ENCODE data around the gene SFRP2.

Gene SFRP2

DNA sequence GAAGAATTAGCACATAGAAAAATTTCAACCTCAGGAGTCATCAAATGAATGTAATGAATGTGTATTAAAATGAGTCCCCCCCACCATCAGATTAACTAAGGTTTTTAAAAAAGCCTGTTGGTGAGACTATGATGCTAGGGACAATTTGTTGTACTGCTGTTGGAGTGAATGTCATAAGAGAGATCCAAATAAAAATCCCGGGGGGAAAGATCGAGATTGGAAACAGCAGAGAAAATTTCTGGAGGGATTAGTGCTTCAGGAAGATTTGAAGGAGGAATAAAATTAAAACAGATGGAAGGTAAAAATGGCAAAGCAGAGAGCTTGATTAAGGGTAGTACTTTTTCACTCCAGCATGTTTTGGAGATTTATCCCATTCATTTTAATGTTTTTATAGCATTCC lies 25.9 kb upstream of the SFRP2 start:
- TF ChIP-seq, protein P1, sequence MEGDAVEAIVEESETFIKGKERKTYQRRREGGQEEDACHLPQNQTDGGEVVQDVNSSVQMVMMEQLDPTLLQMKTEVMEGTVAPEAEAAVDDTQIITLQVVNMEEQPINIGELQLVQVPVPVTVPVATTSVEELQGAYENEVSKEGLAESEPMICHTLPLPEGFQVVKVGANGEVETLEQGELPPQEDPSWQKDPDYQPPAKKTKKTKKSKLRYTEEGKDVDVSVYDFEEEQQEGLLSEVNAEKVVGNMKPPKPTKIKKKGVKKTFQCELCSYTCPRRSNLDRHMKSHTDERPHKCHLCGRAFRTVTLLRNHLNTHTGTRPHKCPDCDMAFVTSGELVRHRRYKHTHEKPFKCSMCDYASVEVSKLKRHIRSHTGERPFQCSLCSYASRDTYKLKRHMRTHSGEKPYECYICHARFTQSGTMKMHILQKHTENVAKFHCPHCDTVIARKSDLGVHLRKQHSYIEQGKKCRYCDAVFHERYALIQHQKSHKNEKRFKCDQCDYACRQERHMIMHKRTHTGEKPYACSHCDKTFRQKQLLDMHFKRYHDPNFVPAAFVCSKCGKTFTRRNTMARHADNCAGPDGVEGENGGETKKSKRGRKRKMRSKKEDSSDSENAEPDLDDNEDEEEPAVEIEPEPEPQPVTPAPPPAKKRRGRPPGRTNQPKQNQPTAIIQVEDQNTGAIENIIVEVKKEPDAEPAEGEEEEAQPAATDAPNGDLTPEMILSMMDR (conservative IDR thresholded peaks at IDR 0.05; ENCODE audit: low read length) = no peak
- no peak overlapping the region for H3K4me3 ChIP-seq (ENCODE audit: low read length)
- no peak for DNase-seq (ENCODE audit: low read depth)

- H3K4me3 ChIP-seq (ENCODE audit: low read length) = no peak overlapping the region
- TF ChIP-seq, protein P1 (conservative IDR thresholded peaks at IDR 0.05; ENCODE audit: low read length) = no peak
- no peak for DNase-seq (ENCODE audit: low read depth)
Observed at GRCh38 chr4:153809916-153810810, 21.3 kb upstream of the SFRP2 start.

DNA sequence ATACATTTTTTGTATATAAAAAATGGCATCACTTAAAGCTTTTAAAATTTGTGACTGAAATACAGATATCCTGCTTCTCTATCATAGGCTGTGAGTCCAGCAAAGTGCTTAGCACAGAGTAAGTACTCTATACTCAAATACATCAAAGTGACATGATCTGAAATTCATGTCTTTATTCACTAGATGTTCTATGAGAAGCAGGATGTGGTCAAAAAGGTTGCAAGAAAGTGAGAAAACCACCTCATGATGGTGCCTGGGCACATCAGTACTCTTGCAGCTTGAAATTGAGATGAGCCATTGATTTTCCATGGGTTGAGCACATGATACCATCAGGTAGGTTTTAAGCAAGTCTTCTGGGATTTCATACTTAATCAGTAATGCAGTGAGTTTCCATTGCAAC lies 20.4 kb upstream of the SFRP2 start:
- DNase-seq (ENCODE audit: low read depth) = no peak
- H3K4me3 ChIP-seq (ENCODE audit: low read length) = no peak overlapping the region
- TF ChIP-seq, protein P1 (conservative IDR thresholded peaks at IDR 0.05; ENCODE audit: low read length) = no peak

DNA sequence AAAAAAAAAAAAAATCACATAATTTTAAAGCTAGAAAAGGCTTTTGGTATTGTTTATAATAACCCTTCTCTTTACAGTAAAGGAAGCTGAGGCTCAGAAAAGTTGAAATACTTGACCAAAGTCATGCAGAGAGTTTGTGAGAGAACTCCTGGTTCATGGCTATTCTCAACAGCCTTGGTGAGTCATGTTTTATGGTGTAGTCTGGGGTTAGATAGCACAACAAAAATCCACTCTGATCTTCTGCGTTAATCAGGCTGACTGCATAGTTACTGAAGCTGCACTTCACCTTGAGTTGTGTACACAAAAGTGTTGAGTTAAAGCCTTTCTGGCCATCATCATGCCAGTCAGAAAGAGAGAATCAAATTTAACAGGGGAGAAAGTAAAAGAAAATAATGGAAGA lies 19.3 kb upstream of the SFRP2 start:
- TF ChIP-seq, protein P1 (conservative IDR thresholded peaks at IDR 0.05; ENCODE audit: low read length) = no peak
- DNase-seq (ENCODE audit: low read depth) = no peak
- no peak overlapping the region for H3K4me3 ChIP-seq (ENCODE audit: low read length)

GRCh38 chr4:153806073-153806472 lies 17.2 kb upstream of the SFRP2 start:
- TF ChIP-seq, protein P1 (conservative IDR thresholded peaks at IDR 0.05; ENCODE audit: low read length) = no peak
- no peak for DNase-seq (ENCODE audit: low read depth)
- no peak overlapping the region for H3K4me3 ChIP-seq (ENCODE audit: low read length)

DNA sequence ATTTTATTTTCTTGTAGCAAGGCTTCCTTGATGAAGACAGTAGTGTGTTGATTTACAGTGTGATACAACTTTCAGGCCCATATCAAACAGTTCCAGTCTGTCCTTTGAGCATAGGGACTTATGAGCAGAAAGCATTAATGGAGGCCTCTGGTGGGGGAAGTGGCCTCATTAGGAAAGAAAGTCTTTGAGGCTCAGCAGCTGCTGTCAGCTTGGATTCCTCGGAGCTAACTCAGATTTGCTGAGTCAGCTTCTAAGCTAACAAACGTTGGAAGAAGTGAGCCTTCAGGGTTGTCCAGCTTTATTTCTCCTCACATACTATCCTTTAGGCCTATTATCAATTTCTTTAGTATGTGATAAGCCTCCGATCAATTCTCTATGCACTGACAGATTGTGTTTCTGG lies 15.8 kb upstream of the SFRP2 start:
- peak; percentile 13 for DNase-seq (ENCODE audit: low read depth)
- H3K4me3 ChIP-seq (ENCODE audit: low read length) = no peak overlapping the region
- TF ChIP-seq, protein P1 (conservative IDR thresholded peaks at IDR 0.05; ENCODE audit: low read length) = no peak

DNA sequence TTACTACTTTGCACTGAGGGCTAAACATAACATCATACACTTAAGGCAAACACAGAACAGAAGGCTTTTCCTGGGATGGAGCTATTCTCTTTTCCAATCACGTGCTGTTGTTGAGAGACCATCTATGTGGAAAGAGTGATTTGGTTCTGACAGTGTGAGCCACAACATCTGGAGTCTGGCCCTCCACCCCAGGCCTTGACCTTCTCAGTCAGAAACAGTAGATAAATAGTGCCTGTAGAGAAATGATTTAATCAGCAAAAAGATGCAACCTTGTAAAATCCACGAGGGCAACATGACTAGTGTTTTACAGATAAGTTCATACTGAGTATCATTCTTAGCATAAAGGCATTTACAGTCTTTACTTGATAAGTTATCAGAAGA lies 10.8 kb upstream of the SFRP2 start:
- TF ChIP-seq, protein P1 (conservative IDR thresholded peaks at IDR 0.05; ENCODE audit: low read length) = no peak
- H3K4me3 ChIP-seq (ENCODE audit: low read length) = no peak overlapping the region
- peak; percentile 69 for DNase-seq (ENCODE audit: low read depth)

Data from AG10803 (cell line).